NCI-H226 (cell line): ENCODE results near the gene ACTR1A.

ENCODE experiments used
- DNase-seq: peaks from one replicate; pipeline ENCODE4 v3.0.0-alpha.2; 2015

The ACTR1A gene

DNA sequence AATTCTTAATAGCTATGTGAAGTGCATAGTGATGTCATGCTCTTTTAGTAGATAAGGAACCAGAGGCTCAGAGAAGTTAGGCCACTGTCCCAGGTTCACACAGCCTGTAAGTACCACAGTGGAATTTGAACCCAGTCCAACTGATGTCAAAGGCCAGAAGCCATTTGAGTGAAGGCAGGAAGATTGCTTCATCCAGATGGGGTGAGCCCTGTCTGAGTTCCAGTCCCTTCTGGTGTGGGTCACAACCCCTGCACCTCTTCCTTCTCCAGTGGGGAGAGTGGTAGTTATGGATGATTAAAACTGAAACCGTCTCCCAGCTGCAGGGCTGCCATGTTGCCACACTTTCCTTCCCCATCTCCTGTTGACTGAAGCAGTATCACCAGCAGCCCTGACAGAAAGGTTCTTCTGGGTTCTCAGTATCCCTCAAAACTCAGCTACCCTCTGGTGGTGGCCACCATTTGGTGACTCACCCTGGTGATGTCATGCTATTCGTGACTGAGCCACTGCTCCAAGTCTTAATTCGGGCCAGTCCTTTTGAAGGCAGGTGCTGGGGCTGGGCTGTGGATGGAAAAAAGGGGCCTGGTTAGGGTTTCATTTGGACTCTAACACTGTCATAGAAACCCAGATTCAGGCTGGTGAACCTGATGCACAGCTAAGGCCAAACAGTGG is 49.7 kb downstream of the ACTR1A start:
- DNase-seq = peak; percentile 37

GRCh38 chr10:102451105-102451969 is 51.2 kb downstream of the ACTR1A start, which contains the start of gene C10orf95:
TSS of gene C10orf95 (minus strand) at chr10:102451543. CDS start at chr10:102451093, 450 bp downstream.
- no peak for DNase-seq

DNA sequence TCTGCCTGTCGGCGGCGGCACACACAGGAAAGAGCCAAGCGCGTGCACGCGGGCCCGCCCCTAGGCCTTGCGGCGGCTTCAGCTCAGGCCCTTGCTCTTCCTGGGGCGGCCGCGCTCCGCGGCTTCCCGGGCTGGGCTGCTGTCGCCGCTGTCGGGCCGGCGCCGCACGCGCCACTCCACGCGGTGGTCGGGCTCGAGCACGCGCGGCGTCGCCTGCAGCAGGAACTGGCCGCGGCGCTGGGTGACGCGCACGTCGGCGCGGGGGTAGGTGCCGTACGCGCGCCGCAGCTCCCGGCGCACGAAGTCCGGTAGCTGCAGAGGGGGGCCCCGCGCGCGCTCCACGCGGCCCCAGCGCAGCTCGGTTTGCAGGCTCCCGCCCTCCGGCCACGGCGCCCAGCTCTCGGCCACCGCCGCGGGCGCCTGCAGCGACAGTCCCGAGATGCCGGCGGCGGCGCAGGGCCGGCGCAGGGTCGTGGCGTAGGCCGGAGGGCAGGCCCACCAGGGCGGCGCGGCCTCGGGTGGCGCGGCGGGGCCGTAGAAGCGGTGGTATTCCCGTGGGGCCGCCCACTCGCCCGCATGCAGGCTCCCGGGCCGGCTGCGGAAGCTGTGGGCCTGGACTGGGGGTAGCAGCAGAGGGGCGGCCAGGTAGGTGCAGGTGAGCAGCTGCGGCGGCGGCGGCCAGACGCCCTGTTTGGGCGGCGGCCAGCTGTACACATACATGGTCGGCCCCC is 52.0 kb downstream of the ACTR1A start:
- peak; percentile 80 for DNase-seq

- DNase-seq = no peak
Observed at GRCh38 chr10:102450124-102450373, 52.5 kb downstream of the ACTR1A start.

GRCh38 chr10:102449321-102450123 is 53.0 kb downstream of the ACTR1A start:
- peak; percentile 79 for DNase-seq

- DNase-seq = no peak
Observed at GRCh38 chr10:102444851-102445250, 57.7 kb downstream of the ACTR1A start.

DNA sequence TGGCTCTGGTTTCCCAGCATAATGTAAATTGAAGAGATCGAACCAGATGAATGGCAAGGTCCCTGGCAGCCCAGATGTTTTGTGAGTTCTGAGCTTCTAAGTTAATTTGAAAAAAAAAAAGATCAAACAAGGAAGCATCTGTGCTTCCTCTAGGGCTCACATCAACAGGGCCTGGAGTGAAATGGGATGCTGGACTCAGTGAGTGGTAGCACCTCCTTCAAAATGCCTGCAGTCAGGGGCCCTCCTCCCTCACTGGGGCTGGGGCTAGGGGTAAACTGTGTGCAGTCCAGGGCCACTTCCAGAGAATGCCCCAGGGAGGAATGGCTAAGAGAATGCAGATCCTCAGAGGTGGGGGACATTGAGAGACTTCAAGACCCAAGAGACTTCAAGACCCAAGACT is 64.1 kb downstream of the ACTR1A start:
- DNase-seq = no peak

- DNase-seq = no peak
Observed at GRCh38 chr10:102437515-102437914, 65.0 kb downstream of the ACTR1A start.

DNA sequence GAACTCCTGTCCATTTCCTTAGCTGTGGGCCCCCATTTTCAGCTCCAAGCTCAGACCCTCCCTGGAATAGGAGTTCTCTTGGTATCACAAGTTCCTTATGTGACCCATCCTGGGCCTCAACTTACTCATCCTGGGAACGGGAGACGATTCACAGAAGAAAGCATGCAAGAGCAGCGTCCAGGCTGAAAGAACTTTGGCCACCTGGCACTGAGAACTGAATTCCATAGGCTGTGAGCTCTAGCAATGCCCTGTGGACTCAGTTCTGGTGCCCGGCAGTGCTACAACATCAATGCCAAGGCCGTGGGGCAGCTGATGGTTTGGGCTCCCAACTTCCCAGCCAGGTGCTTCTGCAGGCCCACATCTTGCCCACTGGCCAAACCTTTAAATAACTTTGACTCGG is 66.2 kb downstream of the ACTR1A start:
- DNase-seq = no peak

- no peak for DNase-seq
Observed at GRCh38 chr10:102435529-102436233, 66.8 kb downstream of the ACTR1A start.

DNA sequence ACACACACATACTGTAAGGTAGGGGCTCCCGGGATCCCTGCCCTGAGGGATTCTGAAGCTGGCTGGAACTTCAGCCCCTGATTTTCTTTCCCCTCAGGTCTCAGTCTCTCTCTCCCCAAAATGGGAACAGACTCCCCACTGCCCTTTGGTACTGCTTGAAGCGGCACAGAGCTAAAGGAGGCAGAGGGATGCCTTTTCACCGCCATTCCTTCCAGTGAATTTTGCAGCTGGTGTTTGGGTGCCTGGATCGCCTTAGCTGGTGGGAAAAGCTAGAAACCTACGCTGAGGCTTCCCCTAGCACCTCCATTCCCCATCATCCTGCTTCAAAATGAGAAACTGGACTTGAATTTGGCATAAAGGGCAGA is 67.4 kb downstream of the ACTR1A start:
- no peak for DNase-seq

DNA sequence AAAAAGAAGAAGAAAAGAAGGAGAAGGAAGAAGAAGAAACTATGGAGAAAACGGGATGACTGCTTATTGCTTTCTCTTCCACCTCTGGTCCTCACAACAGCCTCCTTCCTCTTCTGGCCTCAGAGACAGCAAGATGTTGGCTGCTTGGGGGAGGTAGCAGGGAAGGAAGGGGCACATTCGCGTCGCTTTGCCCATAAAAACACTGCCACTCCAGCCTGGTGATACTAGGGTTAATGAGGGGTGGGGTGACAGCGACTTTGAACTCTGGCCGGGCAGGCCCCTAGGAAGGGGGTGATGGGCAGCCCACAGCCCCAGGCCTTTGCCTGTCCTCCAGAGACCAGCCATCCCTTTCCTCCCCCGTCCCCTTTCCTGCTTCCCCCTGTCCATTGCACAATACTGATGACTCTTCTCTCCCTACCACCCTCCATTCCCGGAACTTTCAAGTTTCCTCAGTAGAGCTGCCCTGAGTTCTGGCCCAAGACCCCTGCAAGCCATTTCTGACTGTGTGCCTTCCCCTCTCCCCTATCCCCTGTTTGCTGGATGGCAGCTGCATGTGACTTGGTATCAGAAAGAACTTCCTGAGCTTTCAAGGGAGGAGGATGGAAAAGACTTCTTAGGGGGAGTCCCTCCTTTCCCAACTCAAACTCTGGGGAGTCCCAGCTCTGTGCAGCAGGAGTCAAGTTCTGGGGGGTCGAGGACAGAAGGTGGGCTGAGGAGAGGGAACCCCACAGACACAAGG is 67.9 kb downstream of the ACTR1A start:
- peak; percentile 40 for DNase-seq

- DNase-seq = no peak
Observed at GRCh38 chr10:102433619-102434046, 68.9 kb downstream of the ACTR1A start.

DNA sequence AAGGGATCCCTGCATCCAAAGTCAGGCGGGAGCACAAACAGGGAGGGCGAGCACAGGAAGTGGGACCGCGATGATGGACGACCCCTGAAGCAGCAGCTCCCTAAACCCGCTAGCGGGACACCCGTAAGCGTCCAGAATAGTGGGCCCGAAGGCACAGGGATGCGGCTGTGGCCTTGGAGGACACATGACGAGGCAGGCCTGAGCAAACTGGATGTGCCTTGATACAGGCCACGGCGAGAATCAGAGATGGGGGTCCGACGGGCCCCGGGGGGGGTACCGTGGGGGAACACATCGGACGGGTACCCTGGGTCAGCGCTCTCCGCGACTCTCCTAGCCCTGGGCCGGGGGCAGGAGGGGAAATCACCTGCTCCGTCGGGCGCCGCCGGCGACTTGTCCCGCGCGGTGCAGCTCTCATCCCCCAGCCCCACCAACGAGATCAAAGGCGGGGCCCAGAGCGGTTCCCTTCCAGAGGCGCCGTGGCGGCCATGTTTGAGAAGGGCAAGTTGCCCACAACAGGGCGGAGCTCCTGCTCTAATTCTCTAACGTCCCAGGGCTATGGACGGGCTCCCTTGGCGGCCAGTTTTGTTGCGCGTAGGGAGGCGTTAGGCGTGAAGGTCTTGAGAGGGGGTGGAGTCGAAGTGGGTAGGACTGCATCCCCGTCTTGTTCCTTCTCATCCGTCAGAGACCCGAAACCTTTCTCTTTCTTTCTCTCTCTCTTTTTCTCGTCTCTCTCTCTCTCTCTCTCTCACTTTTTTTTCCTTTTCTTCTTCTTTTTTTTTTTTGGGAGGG is 70.2 kb downstream of the ACTR1A start, which contains the start of gene CUEDC2:
Gene CUEDC2 (minus strand): TSS at position 413 of the 789 bp plus-strand sequence. CDS start 7,386 bp downstream, outside the sequence.
- peak; percentile 92 for DNase-seq

- DNase-seq = no peak
Observed at GRCh38 chr10:102431452-102432124, 70.9 kb downstream of the ACTR1A start.

DNA sequence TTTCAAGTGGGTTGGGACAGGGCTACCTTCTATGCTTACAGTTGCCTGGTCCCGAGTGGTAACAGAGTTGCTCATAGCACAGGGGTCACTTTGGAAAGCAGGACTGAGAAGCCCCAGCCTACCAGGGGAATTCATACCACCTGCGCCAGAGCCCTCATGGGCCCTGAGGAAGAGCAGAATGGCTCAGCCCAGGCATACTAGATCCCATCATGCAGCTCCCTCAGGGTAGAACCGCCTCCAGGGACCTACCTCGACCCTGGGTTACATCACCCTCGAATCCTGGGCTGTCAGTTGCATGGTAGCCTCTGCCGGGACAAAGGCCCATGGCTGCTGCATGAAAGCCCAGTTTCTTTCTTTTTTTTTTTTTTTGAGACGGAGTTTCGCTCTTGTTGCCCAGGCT is 73.0 kb downstream of the ACTR1A start:
- DNase-seq = no peak
